Uterus (tissue), 4 donors: ENCODE measurements around the gene S100A10. TPM values are rescaled to one million over a fixed set of nuclear protein-coding genes. Genes with fewer than 3 reads are reported as not detected.
A peak's percentile ranks its signal among the peaks of the same experiment; 100 is the strongest.

Experiments used
- DNase-seq, 2 donors: peaks; one replicate each; pipeline ENCODE4 v3.0.0-alpha.2; 2019 to 2020
- H3K27ac ChIP-seq, 2 donors: fragments of 200-600 bp; sonication (generic); 1 replicate in 1 of 2; 2 replicates in 1 of 2; pipeline ENCODE4 v1.5.1; 2016 to 2018
- H3K27me3 ChIP-seq, 2 donors: fragments of 200-600 bp; sonication (generic); one replicate each; pipeline ENCODE4 v1.5.1; 2018 to 2019; ENCODE audit warnings: control low read depth in 1 of 2
- H3K36me3 ChIP-seq, 2 donors: fragments of 200-600 bp; sonication (generic); one replicate each; pipeline ENCODE4 v1.5.1; 2019; ENCODE audit warnings: control low read depth in 1 of 2
- H3K4me1 ChIP-seq, 2 donors: fragments of 200-600 bp; sonication (generic); one replicate each; pipeline ENCODE4 v1.5.1; 2018 to 2019; ENCODE audit warnings: control low read depth in 1 of 2
- H3K4me3 ChIP-seq, 2 donors: fragments of 200-600 bp; sonication (generic); 1 replicate in 1 of 2; 2 replicates in 1 of 2; pipeline ENCODE4 v1.5.1; 2018 to 2019; ENCODE audit warnings: mild to moderate bottlenecking in 1 of 2
- H3K9me3 ChIP-seq, 2 donors: fragments of 200-600 bp; sonication (generic); one replicate each; pipeline ENCODE4 v1.5.1; 2019; ENCODE audit warnings: control low read depth in 1 of 2
- POLR2A ChIP-seq, 2 donors: fragments of 450-650 bp; IDR thresholded peaks; one replicate each; pipeline ENCODE4 v1.6.1; 2016; ENCODE audit warnings: antibody characterized with exemption in 2 of 2, mild to moderate bottlenecking in 1 of 2, moderate library complexity in 1 of 2
- intact Hi-C: fragments of 100-400 bp; cut with DNase I; formaldehyde crosslinking; loops from one replicate; pipeline ENCODE4 v1.15.1; 2023; ENCODE audit warnings: low total_unique reads
- total RNA-seq, 4 donors: library from RNA; depleted of rRNA in 3 of 4; stranded (reverse); fragments of >200 nt in 3 of 4; gene quantifications; one replicate each; pipeline versions ENCODE4 v1.1.0 to v1.2.4, GENCODE V29; 2014 to 2023
- TF ChIP-seq, protein P1 (sequence below), 4 experiments: fragments of 200-600 bp in 2 of 4; fragments of 450-650 bp in 2 of 4; sonication (generic) in 2 of 4; IDR thresholded peaks; one replicate each; pipeline ENCODE4 v1.5.1; 2016 to 2019; ENCODE audit warnings: antibody characterized with exemption in 4 of 4, mild to moderate bottlenecking in 2 of 4, moderate library complexity in 1 of 4
- donor health status: DM: yes; HTN: yes; CAD: no.

The S100A10 gene
- total RNA-seq, 4 donors from 2014 or later = 21.8 to 189 (median 34.6) TPM

DNA sequence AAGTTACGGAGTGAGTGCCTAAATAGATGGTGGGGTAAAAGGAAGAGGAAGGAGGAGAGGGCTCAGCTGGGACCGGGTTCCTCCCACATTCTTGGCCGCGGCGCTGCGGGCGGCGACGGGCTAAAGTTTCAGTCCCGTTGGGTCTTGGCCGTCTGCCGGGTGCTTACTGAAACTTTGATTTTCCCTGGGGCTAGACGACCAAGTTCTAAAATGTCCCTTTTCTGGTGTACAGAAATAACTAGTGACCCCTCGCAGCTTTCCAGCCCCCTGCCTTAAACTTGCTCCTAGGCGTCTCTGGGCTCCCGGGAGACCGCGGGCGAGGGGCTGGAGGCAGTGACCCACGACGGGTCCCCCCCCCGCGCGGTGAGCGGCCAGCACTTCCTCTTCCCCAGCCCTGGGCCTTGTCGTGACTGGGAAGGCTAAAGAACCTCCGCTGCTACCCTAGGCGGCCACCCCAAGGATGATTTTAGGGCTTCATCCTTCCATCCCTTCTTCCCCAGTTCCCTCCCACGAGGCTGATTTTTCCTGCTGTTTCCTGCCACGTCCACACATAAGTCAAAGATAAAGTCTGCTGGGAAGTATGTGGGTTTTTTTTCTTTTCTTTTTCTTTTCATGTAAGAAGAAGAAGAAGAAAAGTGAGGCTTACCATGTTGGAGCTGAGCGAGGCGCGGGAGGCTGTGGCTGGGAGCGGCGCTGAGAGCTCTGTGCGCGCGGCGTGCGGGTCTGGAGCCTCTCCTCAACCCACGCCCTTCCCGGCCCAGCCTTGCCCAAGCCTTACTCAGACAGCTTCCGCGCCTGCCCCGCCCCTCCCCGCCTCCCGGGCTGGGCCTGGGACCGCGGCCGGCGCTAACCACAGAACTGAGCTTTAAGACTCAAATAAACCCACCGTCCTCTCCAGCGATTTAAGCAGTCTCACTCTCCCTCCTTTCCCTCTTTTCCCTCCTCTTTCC, 42.9 kb upstream of the S100A10 start, which contains the start of gene S100A11:
S100A11 (minus strand) TSS at position 738 of the 950 bp plus-strand sequence; CDS start at position 649, 89 bp downstream.
- H3K36me3 ChIP-seq = no peaks in the 10 kb centered on the region
- DNase-seq = peak; percentile 88 to 91
- H3K4me3 ChIP-seq = peak within 1 kb of the TSS; percentile 50 to 63
- TF ChIP-seq, protein P1, sequence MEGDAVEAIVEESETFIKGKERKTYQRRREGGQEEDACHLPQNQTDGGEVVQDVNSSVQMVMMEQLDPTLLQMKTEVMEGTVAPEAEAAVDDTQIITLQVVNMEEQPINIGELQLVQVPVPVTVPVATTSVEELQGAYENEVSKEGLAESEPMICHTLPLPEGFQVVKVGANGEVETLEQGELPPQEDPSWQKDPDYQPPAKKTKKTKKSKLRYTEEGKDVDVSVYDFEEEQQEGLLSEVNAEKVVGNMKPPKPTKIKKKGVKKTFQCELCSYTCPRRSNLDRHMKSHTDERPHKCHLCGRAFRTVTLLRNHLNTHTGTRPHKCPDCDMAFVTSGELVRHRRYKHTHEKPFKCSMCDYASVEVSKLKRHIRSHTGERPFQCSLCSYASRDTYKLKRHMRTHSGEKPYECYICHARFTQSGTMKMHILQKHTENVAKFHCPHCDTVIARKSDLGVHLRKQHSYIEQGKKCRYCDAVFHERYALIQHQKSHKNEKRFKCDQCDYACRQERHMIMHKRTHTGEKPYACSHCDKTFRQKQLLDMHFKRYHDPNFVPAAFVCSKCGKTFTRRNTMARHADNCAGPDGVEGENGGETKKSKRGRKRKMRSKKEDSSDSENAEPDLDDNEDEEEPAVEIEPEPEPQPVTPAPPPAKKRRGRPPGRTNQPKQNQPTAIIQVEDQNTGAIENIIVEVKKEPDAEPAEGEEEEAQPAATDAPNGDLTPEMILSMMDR (IDR thresholded peaks at IDR 0.05) = peak in 2 of 4 experiments; percentile 2 to 7
- TF ChIP-seq POLR2A (IDR thresholded peaks at IDR 0.05) = peak; percentile 85 to 93
- H3K27ac ChIP-seq = peak within 1 kb of the TSS; percentile 90 to 91
- H3K27me3 ChIP-seq = no peaks in the 10 kb centered on the region
- intact Hi-C loops = no loop called here
- H3K4me1 ChIP-seq = peaks cover 0 to 5% of the 10 kb centered on the region in 2 donors
- no peaks in the 10 kb centered on the region for H3K9me3 ChIP-seq

DNA sequence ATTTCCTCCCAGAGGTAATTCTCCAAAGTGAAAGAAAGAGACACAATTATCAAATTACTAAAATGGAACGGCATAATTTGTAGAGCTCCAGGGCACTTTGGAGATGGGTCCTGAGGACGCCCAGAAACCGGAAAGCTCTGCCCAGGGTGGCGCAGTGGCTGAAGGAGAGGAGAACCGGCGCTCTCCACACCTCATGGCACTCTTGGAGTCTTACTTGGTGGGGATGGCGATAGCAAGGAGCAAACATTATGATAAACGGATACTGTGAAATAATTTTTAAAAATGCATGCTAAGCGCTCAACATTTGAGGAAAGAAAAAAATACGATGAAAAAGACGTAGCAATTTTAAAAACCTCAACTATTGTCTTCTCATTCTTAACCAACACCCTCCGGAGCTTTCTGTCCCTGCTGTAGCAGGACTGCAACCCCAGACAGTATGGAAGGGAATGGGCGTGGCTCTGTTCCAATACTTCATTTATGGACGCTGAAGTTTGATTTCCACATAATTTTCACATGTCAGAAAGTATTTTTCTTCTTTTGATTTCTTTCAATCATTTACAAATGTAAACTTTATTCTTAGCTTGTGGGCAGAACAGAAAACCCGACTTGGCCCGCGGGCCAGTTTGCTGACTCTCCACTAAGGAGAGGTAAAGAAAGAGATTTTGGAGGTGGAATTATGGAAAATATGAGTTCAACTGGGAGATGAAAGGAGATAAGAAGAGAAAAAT, 42.0 kb upstream of the S100A10 start:
- DNase-seq = peak in 1 of 2 donors; percentile 29
- intact Hi-C loops = no loop called here
- Histone ChIP-seq H3K27ac (peak overlapping the region; percentile 90 to 91), H3K9me3 (no peaks in the 10 kb centered on the region), H3K4me1 (peaks cover 0 to 5% of the 10 kb centered on the region in 2 donors), H3K36me3 (no peaks in the 10 kb centered on the region), H3K27me3 (no peaks in the 10 kb centered on the region), H3K4me3 (peak overlapping the region; percentile 50 to 63)
- TF ChIP-seq, protein P1 (IDR thresholded peaks at IDR 0.05) = no peak

DNA sequence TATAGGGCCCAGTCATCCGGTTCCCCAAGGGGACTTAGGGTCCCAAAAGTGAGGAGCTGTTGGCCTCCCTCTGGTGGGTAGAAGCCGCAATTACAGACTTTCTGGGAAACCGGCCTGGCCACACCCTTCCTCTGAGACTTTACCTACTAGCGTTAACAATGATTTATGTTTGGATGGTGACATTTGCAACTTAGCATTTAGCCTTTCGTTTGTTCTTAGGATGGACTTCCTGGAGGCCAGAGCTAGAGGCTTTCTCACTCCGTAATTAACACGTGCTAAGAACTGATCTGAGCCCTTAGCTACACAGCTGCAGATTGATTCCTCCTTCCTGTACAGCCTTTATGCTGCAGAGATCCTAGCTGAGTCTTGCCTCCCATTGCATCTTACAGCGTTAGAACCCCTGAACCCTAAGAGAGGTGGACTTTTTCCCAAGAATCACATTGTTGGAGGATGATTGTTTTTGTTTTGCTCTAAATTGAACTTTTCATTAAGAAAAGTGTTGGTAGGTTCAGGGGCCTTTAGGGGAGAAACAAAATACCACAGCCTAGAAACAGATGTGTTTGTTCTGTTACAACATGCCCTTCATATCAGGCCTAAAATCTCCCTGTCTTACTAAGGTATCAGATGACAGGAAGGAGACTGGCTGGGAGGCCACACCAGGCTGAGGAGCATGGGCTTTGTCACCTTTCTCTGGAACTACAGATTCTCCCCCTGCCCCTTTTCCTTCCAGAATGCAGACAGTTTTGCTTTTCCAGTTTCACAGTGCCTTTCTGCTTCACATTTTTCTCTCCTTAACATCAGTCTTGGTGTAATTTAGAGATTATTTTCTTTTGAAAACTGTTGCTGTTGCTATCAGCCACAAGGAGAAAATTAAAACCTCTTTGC, 41.2 kb upstream of the S100A10 start:
- H3K4me1 ChIP-seq = peaks cover 0 to 5% of the 10 kb centered on the region in 2 donors
- peak overlapping the region; percentile 50 to 63 for H3K4me3 ChIP-seq
- no peaks in the 10 kb centered on the region for H3K36me3 ChIP-seq
- intact Hi-C loops = no loop called here
- H3K27me3 ChIP-seq = no peaks in the 10 kb centered on the region
- peak overlapping the region; percentile 90 to 91 for H3K27ac ChIP-seq
- H3K9me3 ChIP-seq = no peaks in the 10 kb centered on the region
- DNase-seq = peak; percentile 43 to 47
- TF ChIP-seq, protein P1 (IDR thresholded peaks at IDR 0.05) = peak; percentile 37 to 65 (median 45)
- no peak for TF ChIP-seq POLR2A (IDR thresholded peaks at IDR 0.05)

DNA sequence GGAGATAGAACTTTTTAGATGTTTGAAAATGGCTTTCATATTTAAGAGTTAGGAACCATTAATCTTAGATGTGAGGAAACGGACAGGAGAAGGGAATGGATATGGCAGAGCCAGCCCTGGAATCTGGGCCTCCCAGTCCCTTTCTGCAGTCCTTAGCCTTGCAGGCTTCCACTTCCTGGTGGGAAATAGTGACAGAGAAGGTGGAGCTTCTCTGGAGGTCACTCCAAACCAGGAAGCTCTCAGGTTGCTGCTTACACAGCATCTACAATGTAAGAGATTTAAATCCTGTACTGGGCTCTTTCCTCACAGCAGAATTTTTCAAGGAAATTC, 40.6 kb upstream of the S100A10 start:
- H3K36me3 ChIP-seq = no peaks in the 10 kb centered on the region
- peaks cover 0 to 5% of the 10 kb centered on the region in 2 donors for H3K4me1 ChIP-seq
- H3K9me3 ChIP-seq = no peaks in the 10 kb centered on the region
- H3K27ac ChIP-seq = peak overlapping the region; percentile 90 to 91
- H3K27me3 ChIP-seq = no peaks in the 10 kb centered on the region
- H3K4me3 ChIP-seq = no peak overlapping the region
- TF ChIP-seq, protein P1 (IDR thresholded peaks at IDR 0.05) = no peak
- no peak for TF ChIP-seq POLR2A (IDR thresholded peaks at IDR 0.05)
- intact Hi-C loops = no loop called here
- DNase-seq = no peak
